GM23338 (cell line): ENCODE data around the gene ZNF778. TPM values are rescaled to one million over a fixed set of nuclear protein-coding genes. Genes with fewer than 3 reads are reported as not detected.

Experiments
- ATAC-seq: fragments of 200-7000 bp; cut with Tn5 transposase; 3 replicates; pipeline ENCODE4 v1.9.1; 2020
- DNase-seq: peaks from one replicate; pipeline ENCODE4 v3.0.0-alpha.2; 2015; ENCODE audit warnings: low spot score
- H2AFZ ChIP-seq: fragments of 200-600 bp; sonication (generic); 2 replicates; pipeline ENCODE4 v1.8.0; 2016; ENCODE audit warnings: antibody characterized with exemption, mild to moderate bottlenecking, moderate library complexity
- H3F3A ChIP-seq: fragments of 200-600 bp; sonication (generic); replicated peaks from 2 replicates; pipeline ENCODE4 v1.8.0; 2017; ENCODE audit warnings: antibody characterized with exemption, mixed run types, low read depth
- H3K27ac ChIP-seq: fragments of 200-600 bp; sonication (generic); 2 replicates; pipeline ENCODE4 v1.6.1; 2016; ENCODE audit warnings: low read depth
- H3K27me3 ChIP-seq: fragments of 200-600 bp; sonication (generic); 2 replicates; pipeline ENCODE4 v1.8.0; 2016; ENCODE audit warnings: mild to moderate bottlenecking, mixed run types, moderate library complexity; ENCODE audit not compliant: insufficient read depth
- H3K36me3 ChIP-seq: fragments of 200-600 bp; sonication (generic); 2 replicates; pipeline ENCODE4 v1.8.0; 2016; ENCODE audit warnings: mild to moderate bottlenecking; ENCODE audit not compliant: insufficient read depth
- H3K4me1 ChIP-seq: fragments of 200-600 bp; sonication (generic); 2 replicates; pipeline ENCODE4 v1.8.0; 2016; ENCODE audit warnings: mild to moderate bottlenecking, moderate library complexity; ENCODE audit not compliant: insufficient read depth
- H3K4me2 ChIP-seq: fragments of 200-600 bp; sonication (generic); 2 replicates; pipeline ENCODE4 v1.7.1; 2017; ENCODE audit warnings: mixed run types
- H3K4me3 ChIP-seq: fragments of 200-600 bp; sonication (generic); 2 replicates; pipeline ENCODE4 v1.6.1; 2016; ENCODE audit warnings: mixed run types
- H3K79me2 ChIP-seq: fragments of 200-600 bp; sonication (generic); replicated peaks from 2 replicates; pipeline ENCODE4 v1.8.0; 2017; ENCODE audit warnings: mild to moderate bottlenecking; ENCODE audit not compliant: insufficient read depth
- H3K9me2 ChIP-seq: fragments of 200-600 bp; sonication (generic); 2 replicates; pipeline ENCODE4 v1.8.0; 2017; ENCODE audit not compliant: insufficient read depth
- H4K20me1 ChIP-seq: fragments of 200-600 bp; sonication (generic); replicated peaks from 2 replicates; pipeline ENCODE4 v1.8.0; 2017; ENCODE audit warnings: mild to moderate bottlenecking; ENCODE audit not compliant: insufficient read depth
- H3K27ac Mint-ChIP-seq: 2 replicates; pipeline ENCODE4 v1.8.0; 2020; ENCODE audit warnings: inconsistent platforms, mild to moderate bottlenecking, moderate library complexity, mixed read lengths
- H3K27me3 Mint-ChIP-seq: 3 replicates; pipeline ENCODE4 v1.8.0; 2022; ENCODE audit warnings: low read depth, mild to moderate bottlenecking, moderate library complexity, mixed read lengths, inconsistent platforms; ENCODE audit not compliant: insufficient read depth, poor library complexity
- H3K36me3 Mint-ChIP-seq: 3 replicates; pipeline ENCODE4 v1.8.0; 2021; ENCODE audit warnings: low read depth, mild to moderate bottlenecking, inconsistent platforms, moderate library complexity, mixed read lengths
- H3K4me1 Mint-ChIP-seq: 3 replicates; pipeline ENCODE4 v1.8.0; 2020; ENCODE audit warnings: mild to moderate bottlenecking, inconsistent platforms, mixed read lengths
- H3K4me3 Mint-ChIP-seq: 3 replicates; pipeline ENCODE4 v1.8.0; 2021; ENCODE audit warnings: moderate library complexity, mild to moderate bottlenecking, inconsistent platforms, mixed read lengths
- H3K9me3 Mint-ChIP-seq: 3 replicates; pipeline ENCODE4 v1.8.0; 2020; ENCODE audit warnings: moderate library complexity, mild to moderate bottlenecking, inconsistent platforms, mixed read lengths
- CREB1 ChIP-seq: fragments of 250-450 bp; sonication (Bioruptor Pico); IDR thresholded peaks from 2 replicates; pipeline ENCODE4 v1.5.0; 2020; ENCODE audit warnings: low read depth, mild to moderate bottlenecking, moderate library complexity
- CTCF ChIP-seq, 2 experiments: fragments of 200-600 bp in 1 of 2; sonication (generic) in 1 of 2; conservative IDR thresholded peaks; 2 replicates each; pipeline versions ENCODE4 v1.5.1 to v1.6.1; 2016 to 2017; ENCODE audit warnings: antibody characterized with exemption in 2 of 2, low read depth in 2 of 2, mild to moderate bottlenecking in 2 of 2, moderate library complexity in 1 of 2
- ETS1 ChIP-seq: IDR thresholded peaks from 2 replicates; pipeline ENCODE4 v1.6.1; 2016; ENCODE audit warnings: antibody characterized with exemption
- EZH2 ChIP-seq: fragments of 200-600 bp; sonication (generic); IDR thresholded peaks from one replicate; pipeline ENCODE4 v1.8.0; 2017; ENCODE audit warnings: antibody characterized with exemption, mild to moderate bottlenecking, low read depth; ENCODE audit not compliant: unreplicated experiment
- EZH2phosphoT487 ChIP-seq: fragments of 200-600 bp; sonication (generic); IDR thresholded peaks from one replicate; pipeline ENCODE4 v1.8.1; 2018; ENCODE audit warnings: antibody characterized with exemption; ENCODE audit not compliant: unreplicated experiment
- JUNB ChIP-seq: IDR thresholded peaks from one replicate; pipeline ENCODE4 v1.6.1; 2016; ENCODE audit warnings: antibody characterized with exemption; ENCODE audit not compliant: unreplicated experiment
- NANOG ChIP-seq: IDR thresholded peaks from 2 replicates; pipeline ENCODE4 v1.6.1; 2016; ENCODE audit warnings: antibody characterized with exemption, borderline replicate concordance
- POLR2AphosphoS5 ChIP-seq: IDR thresholded peaks from 2 replicates; pipeline ENCODE4 v1.6.1; 2016; ENCODE audit warnings: antibody characterized with exemption, low read depth
- REST ChIP-seq: IDR thresholded peaks from one replicate; pipeline ENCODE4 v1.6.1; 2018; ENCODE audit warnings: antibody characterized with exemption; ENCODE audit not compliant: unreplicated experiment
- STAT1 ChIP-seq: IDR thresholded peaks from one replicate; pipeline ENCODE4 v1.6.1; 2016; ENCODE audit warnings: antibody characterized with exemption; ENCODE audit not compliant: unreplicated experiment
- ZNF114 ChIP-seq: fragments of 250-450 bp; sonication (Bioruptor Pico); IDR thresholded peaks from 2 replicates; pipeline ENCODE4 v1.5.0; 2020; ENCODE audit warnings: mild to moderate bottlenecking, moderate library complexity
- ZNF331 ChIP-seq: fragments of 250-450 bp; sonication (Bioruptor Pico); IDR thresholded peaks from 2 replicates; pipeline ENCODE4 v1.5.0; 2020; ENCODE audit warnings: low read depth, mild to moderate bottlenecking, moderate library complexity
- ZNF462 ChIP-seq: fragments of 250-450 bp; sonication (Bioruptor Pico); IDR thresholded peaks from 2 replicates; pipeline ENCODE4 v1.5.0; 2020; ENCODE audit warnings: mild to moderate bottlenecking, moderate library complexity
- polyA plus RNA-seq: library from polyadenylated mRNA; unstranded; fragments of >200 nt; fragmentation: Nextera tagmentation; extraction: Ambion mirVana; gene quantifications from 2 replicates; pipeline ENCODE4 v1.2.1, GENCODE V29; 2016
- total RNA-seq: library from RNA; depleted of rRNA; stranded (reverse); fragments of >200 nt; shearing (Covaris generic); gene quantifications from 2 replicates; pipeline ENCODE4 v1.2.3, GENCODE V29; 2014

The ZNF778 gene
- total and polyA plus RNA-seq, 2 experiments from 2014 or later: 7.9 to 43.4 TPM

GRCh38 chr16:89273741-89274472 is 56.4 kb downstream of the ZNF778 start:
- H3K79me2 ChIP-seq: peaks cover 15% of the 10 kb centered on the region; the same call in 1 of the 2 replicates
- H3K27ac ChIP-seq: no peak overlapping the region
- TF ChIP-seq CREB1 (CRISPR knock-in tag) (no peak), JUNB (no peak), CTCF (conservative IDR thresholded peaks at IDR 0.05; ENCODE audit: low read depth in 2 of 2) (no peak), ZNF114 (no peak), EZH2phosphoT487 (no peak), REST (no peak), ZNF462 (CRISPR knock-in tag) (no peak), STAT1 (no peak), ETS1 (no peak), NANOG (no peak), POLR2AphosphoS5 (no peak), ZNF331 (no peak), EZH2 (no peak)
- no peaks in the 10 kb centered on the region; the same call in 2 of the 3 replicates for H3K4me1 Mint-ChIP-seq
- H3K27ac Mint-ChIP-seq: no peak overlapping the region; the same call in 1 of the 2 replicates
- no peaks in the 10 kb centered on the region for H3K4me1 ChIP-seq
- H3K4me2 ChIP-seq: no peak overlapping the region
- no peaks in the 10 kb centered on the region for H3K27me3 ChIP-seq
- peaks cover 7% of the 10 kb centered on the region; the same call in 1 of the 2 replicates for H3K36me3 ChIP-seq
- no peaks in the 10 kb centered on the region for H3K9me2 ChIP-seq
- H2AFZ ChIP-seq: no peak overlapping the region
- peaks cover 85% of the 10 kb centered on the region for H3K36me3 Mint-ChIP-seq
- H3K9me3 Mint-ChIP-seq: no peaks in the 10 kb centered on the region
- peaks cover 11% of the 10 kb centered on the region; the same call in 1 of the 2 replicates for H3F3A ChIP-seq
- DNase-seq: no peak
- peaks cover 24% of the 10 kb centered on the region for H4K20me1 ChIP-seq
- no peak for ATAC-seq
- no peak overlapping the region; the same call in 2 of the 3 replicates for H3K4me3 Mint-ChIP-seq
- peaks cover 15% of the 10 kb centered on the region for H3K27me3 Mint-ChIP-seq
- H3K4me3 ChIP-seq: no peak overlapping the region
